GM15510 (cell line): ENCODE data around the gene SFI1.

ENCODE experiments used
- POLR2A ChIP-seq: IDR thresholded peaks from 3 replicates; pipeline ENCODE4 v1.6.1; 2011; ENCODE audit warnings: borderline replicate concordance; ENCODE audit not compliant: insufficient read length; ENCODE audit errors: extremely low read depth

Gene SFI1

GRCh38 chr22:31489632-31490495, 6.5 kb upstream of the SFI1 start, which contains the start of gene EIF4ENIF1:
TSS of gene EIF4ENIF1 (minus strand) at chr22:31489842. CDS start at chr22:31488718, 1,124 bp downstream.
- TF ChIP-seq POLR2A, result peak; percentile 73

- peak; percentile 62 for TF ChIP-seq POLR2A
These were observed 5.8 kb upstream of the SFI1 start for GRCh38 chr22:31490496-31490925.

- TF ChIP-seq POLR2A, result no peak
These were observed 4.9 kb upstream of the SFI1 start for GRCh38 chr22:31491218-31491962.

GRCh38 chr22:31492151-31492550, 4.2 kb upstream of the SFI1 start:
- TF ChIP-seq POLR2A, result no peak

GRCh38 chr22:31495343-31495742, 993 bp upstream of the SFI1 start:
- no peak for TF ChIP-seq POLR2A

- TF ChIP-seq POLR2A, result no peak
These were observed 405 bp downstream of the SFI1 start for GRCh38 chr22:31496735-31497146.

GRCh38 chr22:31497148-31497938, 1.0 kb downstream of the SFI1 start:
- no peak for TF ChIP-seq POLR2A

- no peak for TF ChIP-seq POLR2A
These were observed 5.4 kb downstream of the SFI1 start for GRCh38 chr22:31501738-31502137.

- TF ChIP-seq POLR2A, result no peak
These were observed 7.1 kb downstream of the SFI1 start for GRCh38 chr22:31503211-31503964.

- no peak for TF ChIP-seq POLR2A
These were observed 7.9 kb downstream of the SFI1 start for GRCh38 chr22:31504282-31504681.

GRCh38 chr22:31508536-31508935, 12.2 kb downstream of the SFI1 start:
- TF ChIP-seq POLR2A, result no peak

GRCh38 chr22:31509061-31509762, 12.9 kb downstream of the SFI1 start:
- no peak for TF ChIP-seq POLR2A

GRCh38 chr22:31520051-31520450, 23.7 kb downstream of the SFI1 start:
- TF ChIP-seq POLR2A, result no peak

- TF ChIP-seq POLR2A, result no peak
These were observed 29.9 kb downstream of the SFI1 start for GRCh38 chr22:31526270-31526669.

GRCh38 chr22:31530823-31531195, 34.5 kb downstream of the SFI1 start:
- TF ChIP-seq POLR2A, result no peak

GRCh38 chr22:31532060-31532459, 35.7 kb downstream of the SFI1 start:
- no peak for TF ChIP-seq POLR2A
